ENCODE measurements around the gene UNC13B.

DNA sequence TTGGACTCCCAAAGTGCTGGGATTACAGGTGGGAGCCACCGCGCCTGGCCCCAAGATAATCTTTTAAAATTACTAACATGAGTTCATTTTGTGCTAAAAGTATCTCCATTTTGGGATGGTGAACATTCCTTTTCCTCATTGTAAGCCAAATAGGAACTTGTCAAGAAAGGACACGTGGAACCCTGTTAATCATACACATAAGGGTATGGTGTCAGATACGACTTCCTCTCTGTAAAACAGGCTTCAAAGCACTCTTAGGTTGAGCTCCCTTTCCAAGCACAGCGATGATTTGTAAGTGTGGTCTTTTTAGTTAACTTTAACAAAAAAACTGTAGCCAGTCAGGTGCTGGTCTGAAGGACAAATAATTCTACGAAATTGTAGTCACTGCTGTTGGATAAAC, 132.7 kb downstream of the UNC13B start:
- TF ChIP-seq, protein P1, sequence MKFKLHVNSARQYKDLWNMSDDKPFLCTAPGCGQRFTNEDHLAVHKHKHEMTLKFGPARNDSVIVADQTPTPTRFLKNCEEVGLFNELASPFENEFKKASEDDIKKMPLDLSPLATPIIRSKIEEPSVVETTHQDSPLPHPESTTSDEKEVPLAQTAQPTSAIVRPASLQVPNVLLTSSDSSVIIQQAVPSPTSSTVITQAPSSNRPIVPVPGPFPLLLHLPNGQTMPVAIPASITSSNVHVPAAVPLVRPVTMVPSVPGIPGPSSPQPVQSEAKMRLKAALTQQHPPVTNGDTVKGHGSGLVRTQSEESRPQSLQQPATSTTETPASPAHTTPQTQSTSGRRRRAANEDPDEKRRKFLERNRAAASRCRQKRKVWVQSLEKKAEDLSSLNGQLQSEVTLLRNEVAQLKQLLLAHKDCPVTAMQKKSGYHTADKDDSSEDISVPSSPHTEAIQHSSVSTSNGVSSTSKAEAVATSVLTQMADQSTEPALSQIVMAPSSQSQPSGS (tag by site-specific recombination; IDR thresholded peaks at IDR 0.05; ENCODE audit: low read depth): no peak
- TF ChIP-seq CTCF (tag by site-specific recombination; IDR thresholded peaks at IDR 0.05) (no peak), ZNF138 (tag by site-specific recombination; IDR thresholded peaks at IDR 0.05; ENCODE audit: borderline replicate concordance) (no peak)
- TF ChIP-seq, protein P2, sequence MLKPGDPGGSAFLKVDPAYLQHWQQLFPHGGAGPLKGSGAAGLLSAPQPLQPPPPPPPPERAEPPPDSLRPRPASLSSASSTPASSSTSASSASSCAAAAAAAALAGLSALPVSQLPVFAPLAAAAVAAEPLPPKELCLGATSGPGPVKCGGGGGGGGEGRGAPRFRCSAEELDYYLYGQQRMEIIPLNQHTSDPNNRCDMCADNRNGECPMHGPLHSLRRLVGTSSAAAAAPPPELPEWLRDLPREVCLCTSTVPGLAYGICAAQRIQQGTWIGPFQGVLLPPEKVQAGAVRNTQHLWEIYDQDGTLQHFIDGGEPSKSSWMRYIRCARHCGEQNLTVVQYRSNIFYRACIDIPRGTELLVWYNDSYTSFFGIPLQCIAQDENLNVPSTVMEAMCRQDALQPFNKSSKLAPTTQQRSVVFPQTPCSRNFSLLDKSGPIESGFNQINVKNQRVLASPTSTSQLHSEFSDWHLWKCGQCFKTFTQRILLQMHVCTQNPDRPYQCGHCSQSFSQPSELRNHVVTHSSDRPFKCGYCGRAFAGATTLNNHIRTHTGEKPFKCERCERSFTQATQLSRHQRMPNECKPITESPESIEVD (tag by site-specific recombination; IDR thresholded peaks at IDR 0.05): no peak
